ENCODE data around the gene PCSK4.

- TF ChIP-seq CTCF (IDR thresholded peaks at IDR 0.05 in 2 of 3, conservative IDR thresholded peaks at IDR 0.05 in 1 of 3; ENCODE audit: control insufficient read depth in 2 of 3, extremely low read depth in 1 of 3, insufficient read depth in 1 of 3, low read depth in 3 of 3, low read length in 3 of 3) (no peak), JUNB (IDR thresholded peaks at IDR 0.05) (no peak), RFX5 (IDR thresholded peaks at IDR 0.05; ENCODE audit: low read depth, low read length) (no peak), USF2 (IDR thresholded peaks at IDR 0.05; ENCODE audit: borderline replicate concordance, low read depth, low read length) (no peak), CREM (IDR thresholded peaks at IDR 0.05; ENCODE audit: low read depth) (no peak), FOXK2 (IDR thresholded peaks at IDR 0.05) (no peak), CEBPZ (IDR thresholded peaks at IDR 0.05; ENCODE audit: low read depth, low read length) (no peak), RCOR1 (conservative IDR thresholded peaks at IDR 0.05; ENCODE audit: low read depth, low read length) (no peak), EP300 (IDR thresholded peaks at IDR 0.05; ENCODE audit: borderline replicate concordance in 1 of 2, control insufficient read depth in 1 of 2, low read depth in 2 of 2, low read length in 2 of 2) (no peak), POLR2A (IDR thresholded peaks at IDR 0.05; ENCODE audit: low read depth, low read length) (no peak), POLR2AphosphoS2 (IDR thresholded peaks at IDR 0.05; ENCODE audit: low read depth, low read length) (no peak)
Observed at GRCh38 chr19:1486720-1487575, 3.2 kb downstream of the PCSK4 start.

All from GM12878 (cell line).